GM12891 (cell line): ENCODE results near the gene AGBL1.

Source experiments
- PAX5 ChIP-seq: IDR thresholded peaks from 2 replicates; pipeline ENCODE4 v1.6.1; 2011; ENCODE audit warnings: low read length, moderate library complexity, mild to moderate bottlenecking; ENCODE audit not compliant: insufficient read depth, severe bottlenecking
- POLR2A ChIP-seq: IDR thresholded peaks from 2 replicates; pipeline ENCODE4 v1.6.1; 2011; ENCODE audit warnings: low read depth, low read length, control low read depth
- POLR2AphosphoS5 ChIP-seq: IDR thresholded peaks from 2 replicates; pipeline ENCODE4 v1.6.1; 2011; ENCODE audit warnings: low read depth, low read length, control low read depth
- POU2F2 ChIP-seq: IDR thresholded peaks from 2 replicates; pipeline ENCODE4 v1.6.1; 2011; ENCODE audit warnings: low read depth, mild to moderate bottlenecking, control low read depth, low read length, moderate library complexity
- SPI1 ChIP-seq: IDR thresholded peaks from 2 replicates; pipeline ENCODE4 v1.6.1; 2011; ENCODE audit warnings: low read depth, low read length, control low read depth
- TAF1 ChIP-seq: IDR thresholded peaks from 2 replicates; pipeline ENCODE4 v1.6.1; 2011; ENCODE audit warnings: low read depth, low read length, control low read depth

DNA sequence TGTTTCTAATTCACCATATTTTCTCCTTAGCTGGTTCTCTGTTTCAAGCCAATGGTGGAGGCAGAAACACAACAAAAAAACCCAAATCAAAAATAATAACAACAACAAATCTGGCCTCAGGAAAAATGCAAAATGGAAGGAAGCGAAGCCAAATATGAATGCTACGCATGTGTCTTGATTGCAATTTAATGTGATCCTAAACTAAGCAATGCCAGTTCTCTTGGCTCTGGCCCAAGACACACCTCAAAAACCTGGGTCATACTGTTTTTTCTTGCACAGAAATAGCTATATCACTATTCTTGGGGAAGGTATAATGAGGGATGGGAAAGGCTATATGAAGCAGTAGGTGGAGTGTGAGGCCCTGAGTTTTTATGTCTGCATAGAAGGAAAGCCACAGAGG lies 724.7 kb downstream of the AGBL1 start:
- no peak for TF ChIP-seq TAF1
- TF ChIP-seq POLR2A, result no peak
- no peak for TF ChIP-seq POLR2AphosphoS5
- TF ChIP-seq SPI1, result no peak
- no peak for TF ChIP-seq POU2F2
- TF ChIP-seq PAX5, result no peak
